Fibroblast of skin of left quadriceps (primary cell): ENCODE results near the gene GNL1.
A peak's percentile ranks its signal among the peaks of the same experiment; 100 is the strongest.

Experiments
- DNase-seq, 2 experiments: peaks; one replicate each; pipeline ENCODE4 v3.0.0-alpha.2; 2013; ENCODE audit warnings: low read depth in 2 of 2

Gene GNL1

DNA sequence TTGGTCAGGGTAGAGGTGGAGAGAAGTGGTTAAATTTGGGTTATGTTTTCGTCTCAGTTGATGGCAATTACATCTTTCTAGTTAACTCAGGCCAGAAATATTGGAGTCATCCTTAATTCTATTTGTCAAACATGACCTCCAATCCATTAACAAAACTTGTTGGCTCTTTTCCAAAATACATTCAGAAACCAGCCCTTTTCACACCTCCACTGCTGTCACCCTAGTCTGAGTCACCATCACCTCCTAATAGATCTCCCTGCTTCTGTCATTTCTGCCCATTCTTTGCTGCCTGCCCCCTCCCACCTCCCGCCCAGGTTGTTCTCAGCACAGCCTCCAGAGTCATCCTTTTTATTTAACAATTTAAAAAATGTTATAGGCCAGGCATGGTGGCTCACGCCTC is 12.0 kb upstream of the GNL1 start:
- no peak for DNase-seq

DNA sequence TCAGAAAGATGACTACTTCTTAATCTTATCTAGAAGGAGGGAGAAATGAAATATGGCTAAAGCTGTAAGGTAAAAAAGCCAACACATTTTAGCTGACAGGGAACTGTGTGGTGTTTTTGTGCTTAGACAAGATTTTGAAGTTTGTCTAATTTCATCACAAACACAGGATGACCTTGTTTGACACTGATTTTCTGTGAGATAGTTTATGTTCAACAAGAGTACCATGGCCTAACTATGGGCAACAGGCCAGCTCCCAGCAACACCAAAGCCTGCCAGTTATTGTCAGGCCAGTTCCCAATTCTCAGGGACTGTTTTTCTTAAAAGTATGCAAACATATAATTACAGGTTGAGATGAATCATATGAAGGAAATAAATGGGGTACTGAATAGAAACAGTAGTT is 9.5 kb upstream of the GNL1 start:
- no peak for DNase-seq

DNA sequence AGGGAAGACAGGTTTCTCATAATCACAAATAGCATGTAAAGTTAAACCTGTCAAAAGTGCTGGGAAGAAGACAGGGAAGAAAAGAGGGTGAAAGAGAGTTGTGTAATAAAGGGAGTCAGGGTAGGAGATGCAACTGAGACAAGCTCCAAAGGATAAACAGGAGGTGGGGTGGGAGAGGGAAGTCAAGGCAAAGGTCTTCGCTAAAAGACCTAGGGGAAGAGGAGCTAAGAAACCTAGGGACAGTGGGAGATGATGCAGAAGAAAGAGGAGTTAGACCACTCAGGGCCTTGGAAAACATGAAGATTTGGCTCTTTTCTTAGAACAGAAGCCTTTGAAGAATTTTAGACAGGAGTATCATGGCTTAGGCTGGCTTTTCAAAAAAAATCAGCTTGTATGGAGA is 7.8 kb upstream of the GNL1 start:
- no peak for DNase-seq

DNA sequence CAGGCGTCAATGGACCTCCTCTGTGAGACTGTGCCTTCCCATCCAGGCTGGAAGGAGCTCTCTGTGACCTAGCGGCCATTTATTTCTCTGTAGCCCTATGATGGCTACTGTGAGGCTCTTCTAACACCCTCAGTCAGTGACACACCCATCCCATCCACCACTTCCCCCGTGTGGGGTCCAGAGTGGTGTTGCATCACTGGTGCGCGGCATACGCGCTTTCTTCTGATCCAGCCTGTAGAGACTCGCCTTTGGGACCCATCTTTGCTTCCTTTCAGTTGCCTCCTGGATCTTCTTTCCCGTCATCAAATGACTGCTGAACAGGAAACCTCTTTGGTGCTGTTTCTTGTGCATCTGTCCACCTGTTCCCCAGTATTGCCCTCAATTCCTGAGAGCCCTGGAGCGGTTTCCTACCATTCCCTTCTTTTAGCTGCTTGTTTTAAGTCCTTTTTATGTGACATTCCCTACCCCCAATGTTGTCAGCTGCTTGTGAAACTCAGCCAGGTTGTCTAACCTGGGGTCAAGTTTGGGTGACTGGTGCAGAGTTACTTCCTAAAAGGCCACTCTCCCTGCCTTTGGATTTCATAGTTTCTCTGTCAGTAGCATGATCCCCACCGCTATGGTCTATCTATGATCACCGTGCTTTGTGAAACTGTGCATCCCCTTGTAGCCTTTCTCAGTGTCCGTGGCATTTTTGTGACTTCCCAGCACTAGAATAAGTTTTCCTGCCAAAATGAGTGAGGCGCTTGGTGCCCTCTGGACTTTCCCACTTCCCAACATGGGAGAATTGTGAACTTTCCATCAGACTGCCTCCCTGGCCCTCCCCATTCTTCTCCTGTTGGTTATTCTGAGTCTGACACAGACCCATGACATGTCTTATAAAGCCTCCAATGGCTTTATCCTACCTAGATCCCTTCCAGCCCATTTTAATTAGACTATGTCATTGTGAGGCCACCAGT is 6.5 kb upstream of the GNL1 start:
- DNase-seq, result no peak

DNA sequence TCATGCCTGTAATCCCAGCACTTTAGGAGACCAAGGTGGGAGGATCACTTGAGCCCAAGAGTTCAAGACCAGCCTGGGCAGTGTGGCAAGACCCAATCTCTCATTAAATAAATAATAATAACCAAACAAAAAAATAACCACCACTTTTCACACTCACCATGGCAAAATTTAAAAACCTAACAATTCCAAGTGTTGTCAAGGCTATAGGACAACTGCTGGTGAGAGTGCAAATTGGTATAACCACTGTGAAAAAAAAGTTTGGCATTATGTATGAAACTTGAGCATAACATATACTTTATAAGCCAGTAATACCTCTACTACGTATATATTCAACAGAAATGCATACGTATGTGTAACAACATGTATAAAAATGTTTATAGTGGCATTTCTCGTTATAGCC is 4.6 kb upstream of the GNL1 start:
- DNase-seq, result no peak

DNA sequence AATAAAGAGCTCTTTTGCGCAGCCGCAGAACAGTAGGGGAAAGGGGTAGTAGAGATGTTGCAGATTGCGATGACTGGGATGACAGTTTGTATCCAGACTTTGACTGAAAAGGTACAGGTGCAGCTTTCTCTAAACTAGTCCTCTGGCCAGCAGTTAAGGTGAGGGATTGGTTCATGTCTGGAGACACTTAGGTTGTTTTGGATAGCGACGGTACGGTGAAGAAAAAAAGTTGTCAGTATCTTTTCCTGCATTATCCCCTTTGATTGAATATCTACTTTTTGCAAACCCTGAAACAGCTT is 1.3 kb upstream of the GNL1 start:
- no peak for DNase-seq

DNA sequence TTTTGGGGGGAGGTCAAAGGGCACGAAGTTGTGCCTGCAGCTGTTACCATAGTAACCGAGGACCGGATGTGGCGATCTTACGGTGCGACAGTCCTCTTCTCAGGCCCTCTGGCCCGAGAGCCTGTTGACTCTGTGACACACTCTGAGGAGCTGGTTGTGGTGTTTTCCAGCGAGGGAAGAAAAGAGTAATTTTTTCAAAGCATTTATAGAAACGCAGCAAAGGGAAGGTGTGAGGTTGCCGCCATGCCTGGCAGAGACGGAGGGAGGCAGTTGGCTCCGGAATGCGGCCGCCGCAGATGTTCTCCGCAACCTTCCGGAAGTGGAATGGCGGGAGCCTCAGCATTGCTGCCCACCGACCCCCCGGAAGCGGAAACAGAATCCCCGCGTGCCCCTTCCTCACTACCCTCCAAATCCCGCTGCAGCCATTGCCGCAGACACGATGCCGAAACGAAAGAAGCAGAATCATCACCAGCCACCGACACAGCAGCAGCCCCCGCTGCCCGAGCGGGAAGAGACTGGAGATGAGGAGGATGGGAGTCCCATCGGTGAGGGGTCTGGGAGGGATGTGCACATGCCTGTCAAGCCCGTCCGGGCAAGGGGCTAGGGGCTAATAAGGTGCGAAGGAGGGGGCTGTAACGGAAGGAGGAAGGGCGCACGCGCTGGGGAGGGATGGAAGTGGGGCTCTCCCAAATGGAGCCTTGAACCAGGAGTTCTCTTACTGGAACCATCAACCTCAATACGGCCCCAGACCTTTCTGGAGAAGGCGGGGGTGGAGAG is 805 bp upstream of the GNL1 start, which contains the start of gene PRR3:
TSS of gene PRR3 (plus strand) at position 390 of the 777 bp plus-strand sequence. CDS start at position 440, 50 bp downstream.
- peak; percentile 68 to 75 for DNase-seq

DNA sequence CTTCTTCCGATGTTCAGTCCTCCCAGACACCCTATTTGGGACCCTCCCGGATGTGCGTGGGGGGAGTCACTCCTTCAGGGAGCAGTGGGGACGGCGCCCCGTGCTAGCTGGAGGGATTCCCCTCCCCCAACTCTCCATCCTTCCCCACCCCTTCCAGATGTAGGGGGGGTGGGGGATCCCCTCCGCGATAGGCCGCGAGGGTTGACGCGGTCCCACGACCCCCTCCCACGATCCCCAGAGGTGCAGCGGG is 548 bp downstream of the GNL1 start:
- DNase-seq, result no peak

DNA sequence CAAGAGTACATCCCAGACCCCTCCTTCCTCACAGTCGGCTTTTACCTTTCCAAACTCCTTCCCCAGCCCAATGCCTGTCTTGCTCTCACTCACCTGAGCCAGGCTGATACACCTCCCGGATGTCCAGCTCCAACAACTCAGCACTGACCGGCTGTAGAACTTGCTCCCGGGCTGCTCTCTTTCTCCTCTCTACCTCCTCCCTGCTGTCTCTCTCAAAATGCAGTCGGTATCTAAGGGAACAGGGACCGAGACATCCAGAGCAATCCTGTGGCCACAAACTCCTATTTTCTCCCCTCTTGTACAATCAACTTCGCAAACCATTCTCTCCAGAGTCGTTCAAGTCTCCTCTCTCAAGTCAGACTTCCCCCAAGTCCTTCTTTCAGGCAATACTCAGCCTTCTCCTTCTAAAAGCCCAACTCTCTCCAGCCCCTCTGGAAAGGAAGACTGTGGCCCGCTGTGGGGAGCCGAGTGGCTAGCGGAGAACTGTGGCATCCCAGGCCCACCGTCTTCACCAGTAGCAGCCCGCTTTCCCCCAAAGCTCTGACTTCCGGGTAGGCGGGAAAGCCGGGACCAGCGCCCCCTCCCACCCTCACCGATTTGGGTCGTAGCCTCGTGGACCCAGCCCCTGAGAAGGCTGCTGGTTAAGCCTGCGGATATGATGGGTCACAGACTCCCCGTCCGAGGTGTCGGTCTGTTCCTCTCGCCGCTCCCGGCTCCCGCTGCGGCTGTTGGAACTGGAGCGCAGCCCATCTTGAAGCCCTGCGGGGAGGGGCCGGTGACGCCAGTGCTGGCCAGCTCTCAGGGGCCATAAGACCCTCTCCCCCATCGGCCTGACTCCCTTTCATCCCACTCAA is 1.1 kb downstream of the GNL1 start:
- no peak for DNase-seq

DNA sequence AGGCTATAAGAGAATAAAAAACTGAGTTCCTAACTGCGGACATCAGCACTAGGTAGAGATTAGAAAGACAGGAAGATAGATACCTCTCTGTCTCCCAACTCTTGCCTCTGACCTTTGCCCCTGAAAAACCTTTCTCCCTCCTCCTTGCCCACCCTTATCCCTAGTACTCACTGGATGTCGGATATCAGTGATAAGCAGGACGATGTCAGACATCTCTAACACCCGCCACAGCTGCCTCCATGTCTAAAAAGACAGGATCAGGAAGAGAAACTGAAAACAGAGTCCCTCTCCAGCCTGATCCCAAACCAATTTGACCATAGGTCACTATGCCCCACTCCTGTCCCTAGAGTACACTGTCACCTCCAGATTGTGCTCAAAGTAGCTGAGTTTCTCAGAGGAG is 1.9 kb downstream of the GNL1 start:
- no peak for DNase-seq

DNA sequence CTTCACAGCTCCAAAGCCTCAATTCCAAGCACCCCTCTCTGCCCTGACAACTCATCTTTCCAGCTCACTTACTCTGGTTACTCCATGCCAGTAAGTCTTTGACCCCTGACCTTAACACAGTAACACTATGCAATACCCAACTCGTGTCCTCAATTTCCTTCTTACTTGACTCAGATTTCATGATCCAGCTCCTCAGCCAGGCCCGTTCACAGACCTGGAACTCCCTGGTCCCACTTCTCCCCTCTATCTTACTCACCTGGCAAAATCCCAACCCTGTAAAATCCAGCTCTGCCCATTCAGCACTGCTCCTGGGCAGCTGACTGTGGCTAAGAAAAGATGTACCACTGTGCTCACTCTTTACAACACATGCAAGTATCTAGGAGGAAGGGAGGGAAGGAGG is 7.9 kb downstream of the GNL1 start:
- no peak for DNase-seq

DNA sequence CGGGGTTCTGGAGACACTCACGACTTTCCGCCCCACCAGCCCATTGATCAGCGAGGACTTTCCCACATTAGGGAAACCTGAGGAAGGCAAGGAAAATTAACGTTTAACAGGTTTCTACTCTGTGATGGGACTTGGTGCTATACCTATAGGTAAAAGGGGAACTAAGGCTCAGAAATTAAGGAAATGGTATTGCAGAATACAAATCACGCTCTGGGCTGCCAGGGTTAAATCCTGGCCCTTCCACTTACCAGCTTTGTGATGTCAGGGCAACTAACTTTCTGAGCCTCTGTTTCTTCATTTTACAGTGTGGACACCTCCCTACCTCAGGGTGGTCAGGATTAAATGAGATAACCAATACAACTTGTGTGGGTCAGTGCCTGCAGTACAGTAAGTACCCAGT is 8.8 kb downstream of the GNL1 start:
- DNase-seq, result no peak

DNA sequence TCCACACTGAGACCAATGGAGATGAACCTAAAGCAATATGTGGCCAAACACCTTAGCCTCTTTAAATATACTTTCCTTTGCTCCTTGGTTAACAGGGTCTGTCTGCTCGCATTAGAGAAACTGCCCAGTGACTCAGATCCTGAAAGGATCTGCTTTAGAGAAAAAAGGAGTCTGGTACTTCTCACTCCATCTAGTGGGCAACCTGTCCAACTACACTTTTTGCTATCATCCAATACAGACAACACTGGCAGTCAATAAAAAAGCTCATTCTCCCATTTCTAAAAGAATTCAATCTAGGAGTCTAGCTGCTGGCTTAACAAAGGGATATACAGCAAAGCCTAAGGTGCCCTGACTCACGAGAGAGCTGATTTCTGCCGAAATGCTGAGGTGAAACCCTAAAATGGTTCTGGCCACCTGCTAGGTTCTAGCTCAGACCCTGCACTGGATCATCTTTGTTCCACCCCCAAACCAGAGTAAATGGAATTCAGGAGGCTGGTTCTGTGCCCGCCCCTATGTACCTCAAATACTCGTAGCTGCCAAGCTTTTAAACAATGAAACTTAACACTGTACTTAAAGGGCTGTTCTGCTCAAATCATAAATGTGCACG is 11.5 kb downstream of the GNL1 start:
- peak; percentile 39 to 46 for DNase-seq

DNA sequence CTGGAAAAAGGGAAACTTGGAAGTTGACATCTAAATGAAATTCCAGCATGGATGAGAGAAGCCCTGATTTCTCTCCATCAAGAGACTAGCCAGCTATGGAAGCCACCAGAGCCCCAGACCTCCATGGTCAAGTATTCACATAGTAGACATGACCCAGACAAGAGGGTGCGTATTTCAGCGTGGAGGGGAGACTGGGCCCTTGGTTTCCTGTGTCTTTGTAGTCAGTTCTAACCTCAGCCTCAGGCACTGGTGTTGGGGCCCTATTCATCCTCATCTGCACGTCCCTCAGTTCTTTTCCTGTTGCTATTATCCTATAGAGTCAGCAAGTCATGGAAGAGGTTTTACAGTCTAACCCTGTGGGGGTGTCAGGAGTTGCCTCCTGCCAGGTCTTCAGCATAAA is 12.5 kb downstream of the GNL1 start:
- no peak for DNase-seq

DNA sequence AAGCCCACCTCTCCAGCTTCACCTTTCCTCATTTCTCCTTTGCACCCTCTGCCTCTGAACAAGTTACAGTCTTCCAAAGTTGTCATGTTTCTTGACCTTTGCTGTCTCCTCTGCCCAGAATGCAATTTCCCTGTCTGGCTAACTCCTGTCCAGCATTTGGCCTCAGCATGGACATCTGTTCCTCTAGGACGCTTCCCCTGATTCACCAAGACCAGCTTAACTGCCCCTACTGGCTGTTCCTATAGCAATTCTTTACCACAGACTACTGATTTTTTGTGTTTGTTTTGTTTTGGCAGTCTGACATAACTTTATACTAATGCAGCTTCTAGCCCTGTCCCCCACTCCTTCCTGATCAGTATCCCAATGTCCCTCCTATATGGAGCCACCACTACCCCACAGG is 13.4 kb downstream of the GNL1 start:
- DNase-seq, result no peak

DNA sequence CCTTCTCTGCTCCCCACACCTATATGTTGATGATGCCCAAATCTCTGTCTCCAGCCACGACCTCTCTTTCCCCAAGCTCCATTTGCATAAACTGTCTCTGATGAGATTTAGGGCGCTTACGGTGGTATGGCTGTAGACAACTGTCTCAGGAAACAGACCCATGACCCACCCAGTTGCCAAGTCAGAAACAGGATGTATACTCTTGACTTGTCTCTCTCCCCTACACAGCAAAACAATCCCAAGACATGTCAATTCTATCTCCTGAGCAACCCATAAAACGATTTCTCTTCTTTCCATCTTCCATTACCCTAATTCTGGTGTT is 13.9 kb downstream of the GNL1 start:
- DNase-seq, result no peak

DNA sequence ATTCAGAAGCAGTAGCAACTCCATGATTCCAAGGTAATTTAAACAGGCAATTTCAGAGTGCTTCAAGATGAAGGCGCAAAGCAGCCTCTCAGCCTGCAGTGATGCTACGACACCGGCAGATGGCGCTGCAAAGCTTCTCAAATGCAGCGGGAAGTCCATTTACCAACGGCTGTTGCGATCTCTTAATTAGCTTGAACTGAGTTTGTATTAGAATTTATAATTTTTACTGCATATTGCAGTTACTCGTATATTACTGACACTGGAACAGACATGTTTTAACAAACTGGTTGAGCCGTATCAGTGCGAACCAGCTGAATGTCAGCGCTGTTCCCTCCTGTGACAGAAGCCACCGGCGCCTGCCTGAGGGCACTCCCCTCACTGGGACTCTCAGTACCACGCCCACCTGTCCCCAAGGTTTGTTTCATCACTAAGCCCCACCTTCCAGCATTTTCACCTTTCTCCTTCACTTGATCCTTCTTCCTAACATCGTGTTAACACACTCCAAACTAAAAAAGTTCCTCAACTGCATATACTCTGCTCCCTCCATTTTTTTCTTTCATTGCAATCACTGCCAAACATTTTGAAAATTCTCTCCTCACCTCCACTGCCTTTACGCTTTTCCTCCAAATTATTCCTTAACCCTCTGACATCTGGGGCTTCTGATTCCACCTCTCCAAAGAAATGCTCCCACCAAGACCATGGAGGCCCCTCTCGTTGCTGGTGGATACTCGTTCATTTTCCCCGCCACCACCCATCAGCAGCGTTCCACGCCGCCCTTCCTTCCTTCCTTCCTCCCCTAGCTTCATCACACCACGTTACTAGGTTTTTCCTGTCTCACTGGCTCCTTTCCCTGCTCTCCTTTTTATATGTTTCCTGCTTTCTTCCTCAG is 14.5 kb downstream of the GNL1 start:
- DNase-seq, result peak; percentile 55 to 56

DNA sequence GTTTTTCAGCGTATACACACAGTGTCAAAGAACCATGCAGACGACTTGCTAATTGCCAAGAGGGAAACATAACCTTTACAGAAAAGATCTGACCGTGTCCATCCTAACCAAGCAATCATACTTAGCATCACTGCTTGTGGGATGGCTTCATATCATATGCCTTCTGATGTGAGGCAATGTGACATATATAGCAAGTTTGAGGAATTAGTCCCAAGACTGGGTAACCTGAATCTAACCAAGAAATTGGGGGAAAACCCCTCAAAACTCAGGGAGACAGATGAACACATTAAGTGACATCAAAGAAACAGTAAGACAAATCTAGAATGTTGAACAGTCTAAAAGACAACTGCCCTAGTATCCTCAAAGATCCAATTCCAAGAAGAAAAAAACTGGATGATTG is 18.4 kb downstream of the GNL1 start:
- DNase-seq, result no peak

DNA sequence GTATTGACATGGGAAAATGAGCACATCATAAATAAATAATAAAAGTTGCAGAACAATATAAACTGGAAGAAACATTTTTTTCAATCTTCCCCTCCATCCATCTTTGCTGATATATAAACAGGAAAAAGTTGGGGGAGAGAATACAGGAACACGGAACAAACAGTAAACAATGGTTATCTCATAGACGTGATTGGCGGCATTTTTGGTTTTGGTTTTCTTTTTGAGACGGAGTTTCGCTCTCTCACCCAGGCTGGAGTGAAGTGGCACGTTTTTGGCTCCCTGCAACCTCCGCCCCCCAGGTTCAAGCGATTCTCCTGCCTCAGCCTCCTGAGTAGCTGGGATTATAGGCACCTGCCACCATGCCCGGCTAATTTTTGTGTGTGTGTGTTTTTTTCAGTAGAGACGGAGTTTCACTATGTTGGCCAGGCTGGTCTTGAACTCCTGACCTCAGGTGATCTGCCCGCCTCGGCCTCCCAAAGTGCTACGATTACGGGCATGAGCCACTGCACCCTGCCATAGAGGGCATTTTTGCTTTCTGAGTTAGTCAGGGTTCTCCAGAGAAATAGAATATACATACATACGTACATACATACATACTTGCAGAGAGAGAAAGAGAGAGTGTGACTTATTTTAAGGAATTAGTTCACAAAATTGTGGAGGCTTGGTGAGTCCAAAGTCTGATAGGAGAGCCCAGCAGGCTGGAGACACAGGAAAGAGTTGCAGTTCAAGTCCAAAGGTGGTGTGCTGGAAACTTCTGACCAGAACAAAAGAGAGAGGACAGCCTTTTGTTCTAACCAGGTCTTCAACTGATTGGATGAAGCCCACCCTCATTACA is 22.6 kb downstream of the GNL1 start:
- no peak for DNase-seq

DNA sequence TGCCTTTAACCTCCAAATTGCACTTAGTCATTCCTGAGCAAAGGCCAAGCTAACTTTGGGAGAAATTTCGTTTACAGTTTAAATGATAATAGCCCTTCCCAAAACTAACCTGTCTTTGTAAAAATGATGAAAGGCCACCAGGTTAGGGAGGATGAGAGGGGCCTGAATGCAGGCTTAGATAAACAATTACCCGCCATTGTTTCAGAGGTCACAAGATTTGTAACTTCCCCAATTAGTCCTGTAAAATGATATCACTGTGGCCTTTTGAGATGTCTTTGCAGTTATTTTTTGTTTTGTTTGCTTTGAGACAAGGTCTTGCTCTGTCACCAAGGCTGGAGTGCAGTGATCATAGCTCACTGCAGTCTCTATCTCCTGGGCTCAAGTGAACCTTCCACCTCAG is 26.3 kb downstream of the GNL1 start:
- no peak for DNase-seq
